Stimulated activated CD4-positive, alpha-beta T cell treated with anti-CD3 and anti-CD28 coated beads, Interleukin-4, amount 100 ng/mL, for 48 hours (primary cell): ENCODE data around the gene ICAM3.
"Not testable (repeated sequence)": the region's sequence is repeated elsewhere in the genome, so short reads cannot be mapped to it uniquely, and the experiment has no call there.

Experiments
- DNase-seq, 2 donors: peaks; one replicate each; pipeline ENCODE4 v3.0.0-alpha.2; 2020; ENCODE audit warnings: low read depth in 2 of 2

ICAM3 gene

GRCh38 chr19:10352764-10353671 lies 13.6 kb upstream of the ICAM3 start:
- no peak for DNase-seq

GRCh38 chr19:10346509-10346908 lies 7.1 kb upstream of the ICAM3 start:
- no peak for DNase-seq

DNA sequence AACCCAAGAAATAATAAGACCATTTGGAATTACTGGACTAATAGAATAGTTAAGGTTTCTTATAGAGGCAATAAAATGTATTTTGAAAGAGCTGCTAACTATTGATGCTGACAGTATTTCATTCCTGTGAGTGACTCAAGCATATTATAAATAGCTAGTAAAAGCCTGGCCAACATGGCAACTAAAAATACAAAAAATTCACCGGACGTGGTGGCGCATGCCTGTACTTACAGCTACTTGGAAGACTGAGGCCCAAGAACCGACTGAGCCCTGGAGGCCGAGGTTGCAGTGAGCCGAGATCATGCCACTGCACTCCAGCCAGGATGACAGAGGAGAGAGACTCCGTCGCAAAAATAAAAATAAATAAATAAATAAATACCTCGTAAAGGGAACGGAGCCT lies 5.4 kb upstream of the ICAM3 start:
- no peak for DNase-seq

- no peak for DNase-seq
Measured at GRCh38 chr19:10343495-10343894, 4.1 kb upstream of the ICAM3 start.

- no peak for DNase-seq
Measured at GRCh38 chr19:10339977-10340376, 553 bp upstream of the ICAM3 start.

- no peak for DNase-seq
Measured at GRCh38 chr19:10338940-10339339, 484 bp downstream of the ICAM3 start.

- not testable (repeated sequence) for DNase-seq
Measured at GRCh38 chr19:10336725-10337124, 2.7 kb downstream of the ICAM3 start.

- DNase-seq, result no peak
Measured at GRCh38 chr19:10335352-10335985, 4.0 kb downstream of the ICAM3 start.

DNA sequence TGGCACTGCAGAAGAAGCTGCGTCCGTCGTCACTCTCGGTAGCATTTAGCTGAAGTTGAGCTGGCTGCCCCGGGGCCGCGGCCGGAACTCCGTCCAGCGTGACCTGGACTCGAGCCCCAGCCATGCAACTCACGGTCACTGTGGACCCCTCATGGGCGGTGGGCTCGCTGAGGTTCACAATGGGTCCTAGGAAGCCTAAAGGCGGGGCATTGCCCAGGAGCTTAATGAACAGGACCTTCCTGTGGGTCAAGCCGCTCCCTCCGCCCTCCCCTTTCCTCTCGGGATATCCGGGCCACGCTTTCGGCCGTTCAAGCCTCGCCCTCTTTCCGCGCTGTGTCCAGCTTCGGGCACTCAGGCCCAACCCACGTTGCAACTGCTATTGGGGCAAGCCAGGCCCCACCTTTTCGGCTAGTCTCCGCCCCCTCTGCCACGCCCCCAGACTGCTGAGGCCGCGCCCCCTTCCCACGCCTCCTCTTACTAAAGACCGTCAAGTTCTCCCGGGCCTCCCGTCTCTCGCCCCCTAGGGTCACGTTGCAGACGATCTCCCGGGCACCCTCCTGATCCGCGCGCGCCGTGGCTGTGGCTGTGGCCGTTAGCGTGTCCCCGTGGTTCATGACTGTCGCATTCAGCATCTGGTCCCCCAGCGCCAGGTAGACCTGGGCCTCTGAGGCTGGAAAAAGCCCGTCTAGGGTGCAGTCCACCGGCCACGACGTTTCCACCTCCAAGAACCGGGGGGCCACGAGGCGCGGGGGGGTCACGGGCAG lies 4.7 kb downstream of the ICAM3 start:
- peak; percentile 46 to 73 for DNase-seq

DNA sequence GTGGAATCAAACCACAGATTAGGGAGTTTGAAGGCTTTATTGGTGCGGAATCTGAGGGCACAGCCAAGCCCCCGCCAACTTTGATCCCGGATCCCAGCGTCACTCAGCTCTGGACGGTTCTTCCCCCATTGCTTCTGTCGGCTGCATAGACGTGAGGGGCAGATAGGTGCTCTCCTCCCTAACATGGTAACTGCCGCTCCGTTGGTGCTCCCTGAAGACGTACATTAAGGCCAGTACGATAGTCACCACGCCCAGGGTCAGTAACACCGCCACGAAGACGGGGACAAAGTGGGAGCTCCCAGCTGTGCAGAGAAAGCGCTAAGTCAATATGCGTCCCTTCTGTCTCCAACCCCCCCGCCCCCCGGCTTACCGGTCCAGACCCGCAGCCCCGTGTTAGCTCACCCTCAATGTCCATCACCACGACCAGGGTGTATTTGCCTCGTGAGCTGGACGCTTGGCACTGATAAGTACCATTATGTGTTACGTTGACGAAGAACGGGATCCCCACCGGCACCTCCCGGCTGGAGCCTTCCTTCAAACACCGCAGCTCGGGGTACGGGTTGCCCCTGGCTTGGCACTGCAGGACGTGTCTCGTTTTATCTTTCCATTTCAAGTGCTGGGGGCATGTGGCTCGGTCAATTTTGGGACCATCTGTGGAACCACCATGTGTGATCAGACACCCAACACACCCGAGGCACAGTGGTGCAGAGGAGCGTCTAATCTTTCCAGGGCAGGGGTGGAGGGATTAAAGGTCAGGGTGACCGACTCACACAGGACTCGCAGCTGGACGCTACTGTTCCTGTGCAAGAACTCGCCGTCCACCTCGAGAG lies 5.5 kb downstream of the ICAM3 start:
- DNase-seq, result no peak

GRCh38 chr19:10332965-10333757 lies 6.3 kb downstream of the ICAM3 start, which contains the start of gene RAVER1:
Gene RAVER1 (minus strand): TSS chr19:10333529. CDS start chr19:10333507, 22 bp downstream.
- DNase-seq, result peak; percentile 98 to 99

DNA sequence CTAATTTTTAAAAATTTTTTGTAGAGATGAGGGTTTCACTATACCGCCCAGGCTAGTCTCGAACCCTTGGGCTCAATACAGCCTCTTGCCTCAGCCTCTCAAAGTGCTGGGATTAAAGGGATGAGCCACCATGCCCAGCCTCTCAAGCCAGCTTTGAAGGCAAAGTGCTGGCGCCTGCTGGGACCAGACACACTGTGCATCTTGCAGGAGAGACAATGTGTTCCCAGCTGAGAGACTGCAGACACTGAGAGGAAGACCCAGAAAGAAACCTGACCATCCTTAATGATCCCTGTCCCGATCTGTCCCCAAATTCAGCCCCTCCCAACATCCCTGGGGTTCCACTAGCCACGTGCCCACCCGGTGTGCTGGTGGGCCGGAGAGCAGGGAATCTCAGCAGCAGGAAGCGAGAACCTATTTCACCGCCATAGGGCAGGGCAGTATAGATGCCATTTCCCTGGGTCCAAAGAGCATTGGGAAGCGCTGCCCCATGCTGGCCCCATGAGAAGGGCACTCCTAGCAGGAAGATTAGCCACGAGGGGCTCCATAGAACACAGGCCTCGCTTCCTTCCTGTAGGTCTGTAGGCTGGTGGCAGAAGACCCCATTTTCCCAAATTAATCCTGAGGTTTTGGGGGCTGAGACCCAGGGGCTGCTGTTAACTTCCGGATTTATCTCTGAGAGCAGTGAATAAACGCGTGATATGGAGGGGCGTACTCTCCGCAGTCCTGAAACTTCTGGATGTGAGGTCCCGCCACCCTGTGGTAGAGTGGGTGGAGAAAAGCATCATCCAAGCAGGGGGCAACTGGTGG lies 7.1 kb downstream of the ICAM3 start:
- no peak for DNase-seq

DNA sequence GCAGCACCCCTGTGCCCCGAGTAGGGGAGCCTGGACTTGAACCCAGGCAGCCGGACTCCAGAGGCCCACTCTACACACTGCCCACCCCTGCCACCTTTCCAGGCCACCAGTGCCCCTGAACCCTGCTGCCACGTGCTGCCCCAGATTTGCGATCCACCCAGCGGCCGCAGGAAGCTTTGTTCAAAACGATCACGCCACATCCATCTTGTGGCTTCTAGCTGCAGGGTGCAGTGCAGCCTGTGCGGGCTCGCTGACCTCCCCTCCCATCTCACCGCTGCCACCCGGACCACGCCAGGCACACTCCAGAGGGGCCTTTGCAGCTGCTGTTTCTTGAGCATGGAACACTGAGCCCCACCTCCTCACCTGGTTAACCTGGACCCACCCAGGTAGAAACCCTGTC lies 9.9 kb downstream of the ICAM3 start:
- no peak for DNase-seq

DNA sequence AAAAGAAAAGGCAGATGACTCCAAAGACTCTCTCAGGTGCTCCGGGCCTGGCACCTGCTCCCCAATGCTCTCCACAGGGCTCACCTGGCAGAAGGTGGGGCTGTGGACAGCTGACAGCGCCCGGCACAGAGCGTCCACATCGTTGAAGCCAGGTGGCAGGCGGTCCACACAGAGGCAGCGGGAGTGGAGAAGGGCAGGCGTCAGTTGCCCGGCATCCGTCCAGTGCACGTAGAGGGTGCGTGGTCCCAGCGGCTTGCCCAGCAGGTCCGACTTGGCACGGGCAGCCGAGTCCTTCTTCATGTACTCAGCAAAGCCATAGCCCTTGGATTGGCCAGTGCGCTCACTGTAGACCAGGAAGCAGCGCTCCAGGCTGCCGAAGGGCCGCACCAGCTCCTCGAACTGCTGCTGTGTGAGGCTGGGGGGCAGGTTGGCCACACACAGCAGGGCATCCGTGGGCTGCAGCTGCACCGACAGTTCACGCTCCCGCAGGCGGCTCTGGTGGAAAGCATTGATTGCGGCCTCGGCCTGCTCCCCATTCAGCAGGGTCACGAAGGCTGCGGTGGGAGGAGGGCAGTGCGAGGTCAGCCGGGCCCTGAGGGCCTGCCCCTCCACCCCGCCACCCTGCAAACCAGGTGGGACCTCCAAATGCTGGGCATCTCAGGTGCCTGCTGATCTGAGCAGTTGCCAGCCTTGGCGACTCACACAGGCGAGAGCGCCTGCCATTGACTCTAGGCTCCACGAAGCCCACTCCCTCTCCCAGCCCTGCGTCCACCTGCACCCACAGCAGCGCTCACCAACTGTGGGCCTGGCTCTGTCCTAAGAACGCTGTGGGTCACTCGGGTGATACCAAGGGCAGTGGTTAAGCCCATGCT lies 10.6 kb downstream of the ICAM3 start:
- no peak for DNase-seq

GRCh38 chr19:10327793-10328192 lies 11.6 kb downstream of the ICAM3 start:
- DNase-seq, result no peak

DNA sequence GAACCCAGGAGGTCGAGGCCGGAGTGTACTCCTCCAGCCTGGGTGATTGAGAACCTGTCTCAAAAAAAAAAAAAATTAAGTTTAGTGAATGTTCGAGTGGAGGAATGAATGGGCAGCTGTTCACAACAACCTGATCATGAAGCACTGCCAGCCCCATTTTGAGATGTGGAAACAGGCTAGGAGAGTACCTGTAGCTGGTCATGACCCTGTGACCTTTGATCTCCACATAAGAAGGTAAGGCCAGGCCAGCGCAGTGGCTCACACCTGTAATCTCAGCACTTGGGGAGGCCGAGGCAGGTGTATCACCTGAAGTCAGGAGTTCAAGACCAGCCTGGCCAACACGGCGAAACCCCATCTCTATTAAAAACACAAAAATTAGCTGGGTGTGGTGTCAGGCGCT lies 13.7 kb downstream of the ICAM3 start:
- DNase-seq, result no peak

- DNase-seq, result no peak
Measured at GRCh38 chr19:10321874-10322835, 17.3 kb downstream of the ICAM3 start.

GRCh38 chr19:10321417-10321797 lies 18.0 kb downstream of the ICAM3 start:
- no peak for DNase-seq
